ENCODE data around the gene SCGB3A2. TPM values are rescaled to one million over a fixed set of nuclear protein-coding genes. Genes with fewer than 3 reads are reported as not detected.

SCGB3A2 gene
- total and polyA plus RNA-seq, 2 of the 8 experiments (the other 6 are each of a cell fraction or from before 2014, with no cell fraction given): 47.1 to 63.6 TPM

DNA sequence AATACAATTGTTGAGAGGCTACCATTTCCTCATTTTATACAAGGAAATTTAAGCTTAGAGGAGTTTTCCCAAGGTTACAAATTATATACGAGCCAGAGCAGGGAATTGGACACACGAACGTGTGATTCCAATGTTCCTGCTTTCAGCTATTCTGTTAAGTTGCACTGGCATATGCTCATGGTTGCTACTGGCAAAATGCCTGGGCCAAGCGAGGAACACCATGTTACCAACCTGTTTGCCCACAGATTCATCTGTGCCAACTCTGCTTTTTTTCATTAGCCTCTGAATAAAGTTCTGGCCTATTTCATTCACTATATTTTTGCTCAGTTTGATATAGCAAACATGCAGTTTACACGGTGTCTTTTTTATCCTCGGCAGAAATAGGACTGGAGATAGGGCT lies 32.9 kb downstream of the SCGB3A2 start:
- ChIA-PET CTCF (ENCODE audit: partially characterized antibody) (interaction anchor here (0.6 to 3.1 kb wide), 6 partner anchors 13 to 55 kb away, joined by 3 to 14 read pairs (median 4); no protein-coding TSS in a partner anchor), POLR2A (ENCODE audit: partially characterized antibody) (interaction anchor here (0.7 to 1.6 kb wide), 5 partner anchors 15 to 209 kb away, joined by 3 to 4 read pairs (median 3); no protein-coding TSS in a partner anchor)
- no peak overlapping the region for H4K5ac ChIP-seq (ENCODE audit: insufficient read length, low read depth, low read length)
- no peaks in the 10 kb centered on the region for H3K4me1 ChIP-seq (replicated peaks in 1 of 4; ENCODE audit: control insufficient read depth in 3 of 4, insufficient read depth in 4 of 4, low read length in 3 of 4)
- H4K91ac ChIP-seq (replicated peaks; ENCODE audit: insufficient read length, low read length): no peak overlapping the region
- no peak overlapping the region for H2BK15ac ChIP-seq (ENCODE audit: low read length)
- 91% methylated on average over 6 of the region's 6 CpGs; no CpG with 5 or more reads in 1 of the 2 experiments for WGBS, 2 experiments (ENCODE audit: extremely low coverage in 1 of 2, insufficient coverage in 1 of 2, insufficient read length in 1 of 2, insufficient replicate concordance in 2 of 2, low coverage in 1 of 2, low lambda C conversion rate in 2 of 2, missing lambda C conversion rate in 1 of 2)
- no peak overlapping the region for H3K23ac ChIP-seq (ENCODE audit: insufficient read length)
- H3K14ac ChIP-seq (ENCODE audit: insufficient read length): no peak overlapping the region
- H3K79me1 ChIP-seq (ENCODE audit: low read depth, low read length): no peaks in the 10 kb centered on the region
- no peak overlapping the region for H2AFZ ChIP-seq (ENCODE audit: low read length)
- no peak overlapping the region for H3K4me3 ChIP-seq (ENCODE audit: extremely low read depth in 1 of 4, insufficient read depth in 2 of 4, low read depth in 3 of 4, low read length in 4 of 4)
- H3K9me3 ChIP-seq (ENCODE audit: insufficient read depth in 2 of 2, low read depth in 1 of 2, low read length in 1 of 2): no peaks in the 10 kb centered on the region
- no peaks in the 10 kb centered on the region for H3K23me2 ChIP-seq (ENCODE audit: low read depth, low read length)
- no peak for TF ChIP-seq FOSL1 (IDR thresholded peaks at IDR 0.05; ENCODE audit: insufficient read depth, low read depth, low read length)
- TF ChIP-seq JUN (IDR thresholded peaks at IDR 0.05; ENCODE audit: low read depth, low read length): no peak
- H3K18ac ChIP-seq (ENCODE audit: extremely low read depth, low read length): no peak overlapping the region
- no peak overlapping the region for H2BK20ac ChIP-seq (ENCODE audit: low read length)
- no peaks in the 10 kb centered on the region for H4K20me1 ChIP-seq (replicated peaks in 1 of 2; ENCODE audit: control insufficient read depth in 1 of 2, insufficient read depth in 2 of 2, low read length in 2 of 2)
- no peak overlapping the region for H3K4me2 ChIP-seq (ENCODE audit: insufficient read depth in 1 of 2, low read depth in 2 of 2, low read length in 2 of 2)
- no peak overlapping the region for H2BK120ac ChIP-seq (replicated peaks; ENCODE audit: low read depth, low read length)
- no peaks in the 10 kb centered on the region for H3K79me2 ChIP-seq (ENCODE audit: control insufficient read depth in 1 of 2, insufficient read depth in 2 of 2, low read length in 2 of 2)
- H3K4ac ChIP-seq (replicated peaks; ENCODE audit: insufficient read length, low read depth, low read length): no peak overlapping the region
- no peaks in the 10 kb centered on the region for H3K36me3 ChIP-seq (ENCODE audit: control insufficient read depth in 2 of 4, insufficient read depth in 4 of 4, low read length in 3 of 4)
- H4K8ac ChIP-seq (ENCODE audit: extremely low read depth, insufficient read depth, low read length): no peak overlapping the region
- H3K27me3 ChIP-seq (replicated peaks in 1 of 4; ENCODE audit: control insufficient read depth in 3 of 4, extremely low read depth in 1 of 4, insufficient read depth in 3 of 4, low read length in 3 of 4): no peaks in the 10 kb centered on the region
- H3K56ac ChIP-seq (replicated peaks; ENCODE audit: insufficient read length, low read depth, low read length): no peak overlapping the region
- peak overlapping the region in 1 of 4 experiments; percentile 49; a peak in 1 of 7 replicates for H3K9ac ChIP-seq (replicated peaks in 1 of 4; ENCODE audit: extremely low read depth in 1 of 4, low read depth in 3 of 4, low read length in 3 of 4)
- H2BK5ac ChIP-seq (ENCODE audit: low read depth, low read length): no peak overlapping the region
- DNase-seq (ENCODE audit: low read depth in 1 of 2, low spot score in 2 of 2): no peak
- FAIRE-seq: no peak
- no peak overlapping the region for H2AK5ac ChIP-seq (ENCODE audit: low read depth, low read length)
- H3K27ac ChIP-seq (ENCODE audit: low read depth, low read length): no peak overlapping the region
- H2BK12ac ChIP-seq (ENCODE audit: low read depth, low read length): no peak overlapping the region
